Mesodermal cell (in vitro differentiated cells): ENCODE measurements around the gene SLC4A11.

Experiments
- H3K27ac ChIP-seq: 2 replicates; pipeline ENCODE4 v1.7.0; 2013; ENCODE audit warnings: mild to moderate bottlenecking, low read depth, low read length, moderate library complexity; ENCODE audit not compliant: severe bottlenecking
- H3K36me3 ChIP-seq: 2 replicates; pipeline ENCODE4 v1.7.1; 2013; ENCODE audit warnings: mild to moderate bottlenecking, low read length, moderate library complexity; ENCODE audit not compliant: control insufficient read depth, insufficient read depth
- H3K4me1 ChIP-seq: one replicate; pipeline ENCODE4 v1.7.1; 2013; ENCODE audit warnings: mild to moderate bottlenecking, low read length; ENCODE audit not compliant: insufficient read depth, control insufficient read depth, poor library complexity, severe bottlenecking
- H3K4me3 ChIP-seq: 2 replicates; pipeline ENCODE4 v1.7.0; 2013; ENCODE audit warnings: low read length, control low read depth, mild to moderate bottlenecking; ENCODE audit not compliant: insufficient read depth, poor library complexity, severe bottlenecking; ENCODE audit errors: extremely low read depth
- H3K9me3 ChIP-seq: 2 replicates; pipeline ENCODE4 v1.7.1; 2013; ENCODE audit warnings: mild to moderate bottlenecking, low read length, moderate library complexity; ENCODE audit not compliant: control insufficient read depth
- WGBS, 2 experiments: methylation state at CpG; one replicate each; pipeline ENCODE4 v1.1.5; 2013; ENCODE audit warnings: missing lambda C conversion rate in 2 of 2; ENCODE audit not compliant: insufficient coverage in 2 of 2; 5-methylcytosine and 5-hydroxymethylcytosine counted together

Gene SLC4A11

GRCh38 chr20:3199976-3200755, 38.8 kb downstream of the SLC4A11 start:
- Histone ChIP-seq H3K27ac (no peak overlapping the region), H3K4me1 (peaks cover 3% of the 10 kb centered on the region), H3K9me3 (no peaks in the 10 kb centered on the region), H3K36me3 (peaks cover 45% of the 10 kb centered on the region), H3K4me3 (no peak overlapping the region)
- 90 to 97% methylated on average over 15 to 18 of the region's 27 CpGs for WGBS, 2 experiments

GRCh38 chr20:3199206-3199605, 39.8 kb downstream of the SLC4A11 start:
- H3K27ac ChIP-seq = no peak overlapping the region
- peaks cover 3% of the 10 kb centered on the region for H3K4me1 ChIP-seq
- peaks cover 55% of the 10 kb centered on the region for H3K36me3 ChIP-seq
- 58% methylated on average over 1 of the region's 2 CpGs; no CpG with 5 or more reads in 1 of the 2 experiments for WGBS, 2 experiments
- H3K4me3 ChIP-seq = no peak overlapping the region
- H3K9me3 ChIP-seq = no peaks in the 10 kb centered on the region

- Histone ChIP-seq H3K9me3 (no peaks in the 10 kb centered on the region), H3K36me3 (peaks cover 66% of the 10 kb centered on the region), H3K4me1 (no peaks in the 10 kb centered on the region), H3K27ac (no peak overlapping the region), H3K4me3 (no peak overlapping the region)
- 89 to 93% methylated on average over 7 of the region's 7 CpGs for WGBS, 2 experiments
Observed at GRCh38 chr20:3195590-3196237, 43.3 kb downstream of the SLC4A11 start.

GRCh38 chr20:3194617-3195280, 44.2 kb downstream of the SLC4A11 start:
- no peaks in the 10 kb centered on the region for H3K4me1 ChIP-seq
- no peak overlapping the region for H3K27ac ChIP-seq
- 91 to 92% methylated on average over 7 to 8 of the region's 10 CpGs for WGBS, 2 experiments
- H3K36me3 ChIP-seq = peaks cover 62% of the 10 kb centered on the region
- H3K9me3 ChIP-seq = no peaks in the 10 kb centered on the region
- no peak overlapping the region for H3K4me3 ChIP-seq

GRCh38 chr20:3193806-3194616, 45.0 kb downstream of the SLC4A11 start:
- H3K9me3 ChIP-seq = no peaks in the 10 kb centered on the region
- H3K36me3 ChIP-seq = peaks cover 60% of the 10 kb centered on the region
- no peak overlapping the region for H3K4me3 ChIP-seq
- H3K27ac ChIP-seq = no peak overlapping the region
- WGBS, 2 experiments = 94 to 96% methylated on average over 8 to 13 of the region's 14 CpGs
- no peaks in the 10 kb centered on the region for H3K4me1 ChIP-seq

GRCh38 chr20:3192226-3193015, 46.6 kb downstream of the SLC4A11 start:
- Histone ChIP-seq H3K9me3 (no peaks in the 10 kb centered on the region), H3K4me3 (no peak overlapping the region), H3K27ac (no peak overlapping the region), H3K4me1 (no peaks in the 10 kb centered on the region), H3K36me3 (peaks cover 57% of the 10 kb centered on the region)
- 92 to 94% methylated on average over 11 to 16 of the region's 18 CpGs for WGBS, 2 experiments

- Histone ChIP-seq H3K9me3 (no peaks in the 10 kb centered on the region), H3K27ac (no peak overlapping the region), H3K36me3 (peaks cover 53% of the 10 kb centered on the region), H3K4me1 (no peaks in the 10 kb centered on the region), H3K4me3 (no peak overlapping the region)
- 92 to 96% methylated on average over 10 to 14 of the region's 14 CpGs for WGBS, 2 experiments
Observed at GRCh38 chr20:3190681-3191111, 48.3 kb downstream of the SLC4A11 start.

- no peak overlapping the region for H3K27ac ChIP-seq
- no peak overlapping the region for H3K4me3 ChIP-seq
- H3K9me3 ChIP-seq = no peaks in the 10 kb centered on the region
- H3K36me3 ChIP-seq = peaks cover 48% of the 10 kb centered on the region
- no peaks in the 10 kb centered on the region for H3K4me1 ChIP-seq
- 86 to 100% methylated on average over 3 of the region's 4 CpGs for WGBS, 2 experiments
Observed at GRCh38 chr20:3189561-3190131, 49.3 kb downstream of the SLC4A11 start.

- Histone ChIP-seq H3K27ac (no peak overlapping the region), H3K9me3 (no peaks in the 10 kb centered on the region), H3K4me1 (no peaks in the 10 kb centered on the region)
Observed at GRCh38 chr20:3188823-3189413, 50.1 kb downstream of the SLC4A11 start.

More at GRCh38 chr20:3188823-3189413, 50.1 kb downstream of the SLC4A11 start:
- 81 to 96% methylated on average over 3 of the region's 3 CpGs for WGBS, 2 experiments
- H3K36me3 ChIP-seq = peaks cover 40% of the 10 kb centered on the region
- no peak overlapping the region for H3K4me3 ChIP-seq
